T-helper 1 cell treated with Interleukin-12 subunit alpha and Interleukin-12 subunit beta and Interleukin-4 antibody, amounts not matched to agents 30 ng/mL and 1 ng/mL, for 36 hours (primary cell): ENCODE results near the gene PCYT2. TPM values are rescaled to one million over a fixed set of nuclear protein-coding genes. Genes with fewer than 3 reads are reported as not detected.

Experiments
- intact Hi-C: fragments of 100-400 bp; cut with micrococcal nuclease; formaldehyde crosslinking; loops from one replicate; pipeline ENCODE4 v1.15.1; 2024
- total RNA-seq: library from RNA; stranded (reverse); gene quantifications from 2 replicates; pipeline ENCODE4 v1.2.3, GENCODE V29; 2022

The PCYT2 gene
- total RNA-seq, 1 donor from 2014 or later = 38.2 TPM

GRCh38 chr17:81915331-81915730 is 4.1 kb upstream of the PCYT2 start:
- intact Hi-C loops = no loop called here

- intact Hi-C loops = loop anchor here (5.0 kb wide), 1 partner anchor 108 kb away; the partner anchor contains the start of genes CENPX and LRRC45
Observed at GRCh38 chr17:81914103-81914850, 3.1 kb upstream of the PCYT2 start.

- intact Hi-C loops = loop anchor here (5.0 kb wide), 1 partner anchor 109 kb away; the partner anchor contains the start of genes CENPX and LRRC45
Observed at GRCh38 chr17:81913394-81914102, 2.3 kb upstream of the PCYT2 start.

- intact Hi-C loops = loop anchor here (5.0 kb wide), 1 partner anchor 110 kb away; the partner anchor contains the start of genes CENPX and LRRC45
Observed at GRCh38 chr17:81912441-81913309, 1.5 kb upstream of the PCYT2 start.

GRCh38 chr17:81911969-81912368 is 770 bp upstream of the PCYT2 start:
- intact Hi-C loops = loop anchor here (1.0 to 5.0 kb wide), 6 partner anchors 15 to 110 kb away; partner anchors contain the start of genes ALYREF, ANAPC11, ARHGDIA and CENPX

GRCh38 chr17:81910840-81911276 is 341 bp downstream of the PCYT2 start:
- intact Hi-C loops = loop anchor here (1.0 to 5.0 kb wide), 7 partner anchors 7 to 111 kb away; partner anchors contain the start of genes ALYREF, ANAPC11, ARHGDIA and CENPX

GRCh38 chr17:81909966-81910839 is 996 bp downstream of the PCYT2 start:
- intact Hi-C loops = loop anchor here (1.0 to 5.0 kb wide), 4 partner anchors 8 to 112 kb away; partner anchors contain the start of genes CENPX, LRRC45, MAFG and MCRIP1

- intact Hi-C loops = no loop called here
Observed at GRCh38 chr17:81909231-81909630, 2.0 kb downstream of the PCYT2 start.

- intact Hi-C loops = no loop called here
Observed at GRCh38 chr17:81908793-81909192, 2.4 kb downstream of the PCYT2 start.

GRCh38 chr17:81907219-81908145 is 3.7 kb downstream of the PCYT2 start:
- intact Hi-C loops = no loop called here

GRCh38 chr17:81906476-81907218 is 4.6 kb downstream of the PCYT2 start:
- intact Hi-C loops = no loop called here

- intact Hi-C loops = no loop called here
Observed at GRCh38 chr17:81905993-81906392, 5.2 kb downstream of the PCYT2 start.

- intact Hi-C loops = no loop called here
Observed at GRCh38 chr17:81905424-81905875, 5.7 kb downstream of the PCYT2 start.

GRCh38 chr17:81904600-81905423 is 6.4 kb downstream of the PCYT2 start:
- intact Hi-C loops = no loop called here

- intact Hi-C loops = no loop called here
Observed at GRCh38 chr17:81903896-81904599, 7.2 kb downstream of the PCYT2 start.

GRCh38 chr17:81903415-81903831 is 7.8 kb downstream of the PCYT2 start:
- intact Hi-C loops = no loop called here
